Measurements from ENCODE around the gene MMP24OS. TPM values are rescaled to one million over a fixed set of nuclear protein-coding genes. Genes with fewer than 3 reads are reported as not detected.

MMP24OS gene
- total RNA-seq, 3 donors from 2014 or later: 17.4 to 34.1 (median 32.9) TPM

GRCh38 chr20:35271904-35272303 is 6.0 kb downstream of the MMP24OS start:
- intact Hi-C loops (cut with DNase I; ENCODE audit: low total_unique reads): loop anchor here (10.0 kb wide), 1 partner anchor 127 kb away; the partner anchor contains the start of gene EDEM2
- H3K36me3 ChIP-seq: no peaks in the 10 kb centered on the region
- no peak overlapping the region for H3K27ac ChIP-seq
- H3K4me1 ChIP-seq: peaks cover 0 to 6% of the 10 kb centered on the region in 2 donors
- H3K9me3 ChIP-seq: no peaks in the 10 kb centered on the region
- no peak for TF ChIP-seq POLR2AphosphoS5 (IDR thresholded peaks at IDR 0.05)
- no peak for TF ChIP-seq POLR2A (IDR thresholded peaks at IDR 0.05)
- TF ChIP-seq CTCF (IDR thresholded peaks at IDR 0.05): no peak
- DNase-seq (ENCODE audit: low spot score in 2 of 2): no peak
- H3K27me3 ChIP-seq: no peaks in the 10 kb centered on the region
- H3K4me3 ChIP-seq: no peak overlapping the region

DNA sequence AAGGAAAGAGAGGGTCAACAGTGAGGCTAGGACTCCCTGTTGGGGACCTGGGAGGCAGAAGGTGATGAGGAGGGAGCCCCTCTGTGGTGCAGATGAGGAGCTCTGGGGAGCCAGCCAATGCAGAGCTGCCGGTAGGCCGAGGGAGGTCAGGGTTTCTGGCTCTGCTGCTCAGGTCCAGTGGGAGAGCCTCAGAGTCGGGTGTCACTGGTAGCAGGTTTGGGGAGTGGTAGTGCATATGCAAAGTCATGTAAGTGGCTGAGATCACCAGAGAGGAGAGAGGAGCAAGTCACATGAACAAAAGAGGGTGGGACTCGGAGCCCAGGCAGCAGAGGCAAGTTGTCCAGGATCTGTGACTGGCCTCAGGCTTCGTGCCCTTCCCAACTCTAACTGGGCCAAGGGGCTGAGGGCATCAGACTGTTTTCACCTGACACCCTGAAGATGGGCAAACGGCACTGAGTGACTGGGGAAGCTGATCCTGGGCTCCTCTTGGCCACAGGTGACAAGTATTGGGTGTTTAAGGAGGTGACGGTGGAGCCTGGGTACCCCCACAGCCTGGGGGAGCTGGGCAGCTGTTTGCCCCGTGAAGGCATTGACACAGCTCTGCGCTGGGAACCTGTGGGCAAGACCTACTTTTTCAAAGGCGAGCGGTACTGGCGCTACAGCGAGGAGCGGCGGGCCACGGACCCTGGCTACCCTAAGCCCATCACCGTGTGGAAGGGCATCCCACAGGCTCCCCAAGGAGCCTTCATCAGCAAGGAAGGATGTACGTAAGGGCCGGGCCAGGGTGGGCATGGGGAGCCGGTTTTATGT is 6.6 kb downstream of the MMP24OS start:
- intact Hi-C loops (cut with DNase I; ENCODE audit: low total_unique reads): loop anchor here (10.0 kb wide), 1 partner anchor 126 kb away; the partner anchor contains the start of gene EDEM2
- DNase-seq (ENCODE audit: low spot score in 2 of 2): no peak
- no peak overlapping the region for H3K4me3 ChIP-seq
- no peaks in the 10 kb centered on the region for H3K27me3 ChIP-seq
- H3K4me1 ChIP-seq: peaks cover 0 to 3% of the 10 kb centered on the region in 2 donors
- no peaks in the 10 kb centered on the region for H3K36me3 ChIP-seq
- no peaks in the 10 kb centered on the region for H3K9me3 ChIP-seq
- H3K27ac ChIP-seq: no peak overlapping the region
- TF ChIP-seq POLR2AphosphoS5 (IDR thresholded peaks at IDR 0.05): no peak
- no peak for TF ChIP-seq CTCF (IDR thresholded peaks at IDR 0.05)

DNA sequence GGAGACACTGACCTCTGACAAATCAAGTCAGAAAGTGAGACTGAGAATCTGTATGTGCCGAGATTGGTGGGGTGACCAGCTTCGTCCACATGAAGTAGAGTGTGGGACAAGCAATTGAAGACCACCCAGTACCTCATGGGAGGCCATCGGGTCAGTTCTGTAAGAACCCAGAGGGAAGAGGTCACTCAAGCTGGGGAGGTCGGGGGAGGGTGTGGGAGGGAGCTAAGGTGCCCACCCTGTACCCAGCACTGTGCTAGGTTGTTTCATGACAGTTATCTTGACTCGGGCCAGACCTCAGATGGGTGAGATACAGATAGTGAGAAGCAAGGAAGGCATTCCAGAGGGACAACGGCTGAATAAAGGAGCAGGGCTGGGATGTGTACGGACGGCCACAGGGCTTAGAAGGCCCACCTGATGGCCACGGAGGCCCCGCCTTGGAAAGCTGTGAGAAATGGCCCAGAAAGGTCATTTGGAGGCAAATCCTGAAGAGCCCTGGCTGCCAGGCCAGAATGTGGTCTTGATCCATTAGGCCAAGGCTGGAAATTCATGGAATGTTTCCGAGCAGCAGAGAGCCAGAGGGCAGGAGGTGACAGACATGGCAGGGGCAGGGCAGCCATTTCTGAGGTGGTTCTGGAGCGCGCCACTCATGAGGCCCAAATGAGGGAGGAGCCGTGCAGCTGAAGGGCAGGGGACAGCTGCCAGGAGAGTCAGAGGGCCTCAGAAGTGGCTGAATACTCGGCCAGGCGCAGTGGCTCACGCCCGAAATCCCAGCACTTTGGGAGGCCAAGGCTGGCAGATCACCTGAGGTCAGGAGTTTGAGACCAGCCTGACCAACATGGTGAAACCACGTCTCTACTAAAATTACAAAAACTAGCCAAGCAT is 7.7 kb downstream of the MMP24OS start:
- H3K27ac ChIP-seq: peak overlapping the region in 1 of 2 donors; percentile 19
- no peak overlapping the region for H3K4me3 ChIP-seq
- H3K27me3 ChIP-seq: no peaks in the 10 kb centered on the region
- TF ChIP-seq POLR2A (IDR thresholded peaks at IDR 0.05) (no peak), CTCF (IDR thresholded peaks at IDR 0.05) (no peak), POLR2AphosphoS5 (IDR thresholded peaks at IDR 0.05) (no peak)
- no peaks in the 10 kb centered on the region for H3K36me3 ChIP-seq
- intact Hi-C loops (cut with DNase I; ENCODE audit: low total_unique reads): loop anchor here (10.0 kb wide), 1 partner anchor 125 kb away; the partner anchor contains the start of gene EDEM2
- H3K9me3 ChIP-seq: no peaks in the 10 kb centered on the region
- H3K4me1 ChIP-seq: no peaks in the 10 kb centered on the region
- DNase-seq (ENCODE audit: low spot score in 2 of 2): no peak

- H3K36me3 ChIP-seq: no peaks in the 10 kb centered on the region
- DNase-seq (ENCODE audit: low spot score in 2 of 2): peak; percentile 45 to 62
- peak; percentile 50 to 72 (median 68) for TF ChIP-seq CTCF (IDR thresholded peaks at IDR 0.05)
- TF ChIP-seq POLR2A (IDR thresholded peaks at IDR 0.05): no peak
- intact Hi-C loops (cut with DNase I; ENCODE audit: low total_unique reads): no loop called here
- H3K4me3 ChIP-seq: no peak overlapping the region
- no peaks in the 10 kb centered on the region for H3K4me1 ChIP-seq
- H3K27ac ChIP-seq: peak overlapping the region; percentile 19 to 55
- H3K27me3 ChIP-seq: no peaks in the 10 kb centered on the region
- H3K9me3 ChIP-seq: no peaks in the 10 kb centered on the region
Observed at GRCh38 chr20:35269055-35269781, 8.7 kb downstream of the MMP24OS start.

Data from breast epithelium (tissue), 4 donors.